HepG2 (cell line): ENCODE data around the gene C2. TPM values are rescaled to one million over a fixed set of nuclear protein-coding genes. Genes with fewer than 3 reads are reported as not detected.
A peak's percentile ranks its signal among the peaks of the same experiment; 100 is the strongest.

Experiments
- ATAC-seq: fragments of 200-7000 bp; cut with Tn5 transposase; 3 replicates; pipeline ENCODE4 v1.9.1; 2020; ENCODE audit warnings: mild to moderate bottlenecking, moderate library complexity
- BruUV-seq: library from RNA; stranded (reverse); fragments of 400-500 nt; replicated peaks from 2 replicates; lab custom pipeline; 2021; lab: Mats Ljungman, UMichigan
- CTCF ChIA-PET: fragments of 300-600 bp; formaldehyde crosslinking; extraction: SDS; loops from one replicate; lab custom pipeline; 2021; ENCODE audit warnings: low total read pairs, inconsistent platforms, low intra/inter-chr PET ratio; lab: Yijun Ruan, JAX
- POLR2A ChIA-PET: fragments of 350-600 bp; sonication (Branson Sonifier 250); formaldehyde crosslinking; loops from one replicate; lab custom pipeline; 2020; ENCODE audit warnings: antibody characterized with exemption, inconsistent platforms; lab: Yijun Ruan, JAX
- DNase-seq: peaks from one replicate; pipeline ENCODE4 v3.0.0-alpha.2; 2015; ENCODE audit warnings: low spot score
- FAIRE-seq: peaks from 3 replicates; lab custom pipeline; 2011; peaks lifted over from hg19 to GRCh38; lab: Jason Lieb, UNC
- H2AFZ ChIP-seq: one replicate; pipeline ENCODE4 v1.6.1; 2011; ENCODE audit warnings: low read length, inconsistent platforms
- H3K27ac ChIP-seq: fragments of 300-600 bp; 3 replicates; pipeline ENCODE4 v1.8.0; 2011; ENCODE audit warnings: mixed run types, mild to moderate bottlenecking, mixed read lengths, low read length, inconsistent platforms; ENCODE audit not compliant: insufficient read depth; ENCODE audit errors: extremely low read length
- H3K27me3 ChIP-seq, 2 experiments: fragments of 200-600 bp in 1 of 2; 2 replicates in 1 of 2; 3 replicates in 1 of 2; pipeline versions ENCODE4 v1.6.0 to v1.8.0; 2011; ENCODE audit warnings: low read length in 2 of 2, mild to moderate bottlenecking in 2 of 2, moderate library complexity in 2 of 2, inconsistent platforms in 1 of 2; ENCODE audit not compliant: insufficient read depth in 2 of 2, control insufficient read depth in 1 of 2
- H3K36me3 ChIP-seq, 2 experiments: fragments of 200-600 bp in 1 of 2; replicated peaks in 1 of 2; 2 replicates in 1 of 2; 3 replicates in 1 of 2; pipeline versions ENCODE4 v1.5.1 to v1.8.0; 2011; ENCODE audit warnings: low read length in 2 of 2, inconsistent platforms in 1 of 2; ENCODE audit not compliant: insufficient read depth in 2 of 2, control insufficient read depth in 1 of 2
- H3K4me1 ChIP-seq: 2 replicates; pipeline ENCODE4 v1.5.1; 2012; ENCODE audit warnings: low read length, inconsistent platforms; ENCODE audit not compliant: insufficient read depth
- H3K4me2 ChIP-seq: 2 replicates; pipeline ENCODE4 v1.6.0; 2011; ENCODE audit warnings: low read depth, low read length, inconsistent platforms
- H3K4me3 ChIP-seq, 3 experiments: fragments of 200-600 bp in 1 of 3; sonication (generic), shearing (Covaris generic) in 1 of 3; replicated peaks in 1 of 3; 2 replicates each; pipeline ENCODE4 v1.5.1; 2011 to 2016; ENCODE audit warnings: low read length in 3 of 3, inconsistent platforms in 2 of 3, low read depth in 2 of 3, mild to moderate bottlenecking in 2 of 3, control low read depth in 1 of 3, mixed read lengths in 1 of 3; ENCODE audit not compliant: insufficient read depth in 1 of 3
- H3K79me2 ChIP-seq: one replicate; pipeline ENCODE4 v1.6.1; 2011; ENCODE audit warnings: low read length, inconsistent platforms; ENCODE audit not compliant: insufficient read depth
- H3K9ac ChIP-seq: 2 replicates; pipeline ENCODE4 v1.6.0; 2011; ENCODE audit warnings: mild to moderate bottlenecking, low read depth, low read length, inconsistent platforms; ENCODE audit not compliant: insufficient read depth
- H3K9me3 ChIP-seq: 2 replicates; pipeline ENCODE4 v1.5.1; 2012; ENCODE audit warnings: mild to moderate bottlenecking, low read length
- H4K20me1 ChIP-seq: 2 replicates; pipeline ENCODE4 v1.6.0; 2011; ENCODE audit warnings: inconsistent platforms, mild to moderate bottlenecking, low read length, moderate library complexity; ENCODE audit not compliant: insufficient read depth
- EP300 ChIP-seq, 3 experiments: sonication (generic) in 1 of 3; formaldehyde crosslinking in 1 of 3; IDR thresholded peaks; 2 replicates each; pipeline versions ENCODE4 v1.5.1 to v1.6.1; 2011 to 2020; ENCODE audit warnings: low read depth in 2 of 3, low read length in 2 of 3, borderline replicate concordance in 1 of 3, improper control_type of control experiment in 1 of 3, mild to moderate bottlenecking in 1 of 3, missing genetic modification reagents in 1 of 3, moderate library complexity in 1 of 3
- FOXK2 ChIP-seq: fragments of 450-650 bp; IDR thresholded peaks from 2 replicates; pipeline ENCODE4 v1.6.1; 2016
- MAF1 ChIP-seq: sonication (generic); formaldehyde crosslinking; IDR thresholded peaks from 2 replicates; pipeline ENCODE4 v1.5.0; 2020; ENCODE audit warnings: missing genetic modification reagents, borderline replicate concordance
- MXD4 ChIP-seq: IDR thresholded peaks from 2 replicates; pipeline ENCODE4 v1.6.1; 2016; ENCODE audit warnings: mild to moderate bottlenecking, missing biosample characterization, missing genetic modification reagents
- NCOA1 ChIP-seq: sonication (generic); formaldehyde crosslinking; IDR thresholded peaks from 2 replicates; pipeline ENCODE4 v1.9.0; 2021; ENCODE audit warnings: missing genetic modification reagents
- NFIB ChIP-seq: sonication (generic); formaldehyde crosslinking; IDR thresholded peaks from 2 replicates; pipeline ENCODE4 v1.9.0; 2021; ENCODE audit warnings: missing genetic modification reagents, mild to moderate bottlenecking, borderline replicate concordance
- NPAS2 ChIP-seq: sonication (generic); formaldehyde crosslinking; IDR thresholded peaks from 2 replicates; pipeline ENCODE4 v1.8.0; 2022; ENCODE audit warnings: mild to moderate bottlenecking, missing genetic modification reagents, borderline replicate concordance
- PAX8 ChIP-seq: sonication (generic); formaldehyde crosslinking; IDR thresholded peaks from 2 replicates; pipeline ENCODE4 v1.8.0; 2022; ENCODE audit warnings: mild to moderate bottlenecking, missing genetic modification reagents, borderline replicate concordance
- ZNF263 ChIP-seq: sonication (generic); formaldehyde crosslinking; IDR thresholded peaks from 2 replicates; pipeline ENCODE4 v1.4.0; 2020; ENCODE audit warnings: missing genetic modification reagents
- ZNF382 ChIP-seq: sonication (generic); formaldehyde crosslinking; IDR thresholded peaks from 2 replicates; pipeline ENCODE4 v1.5.0; 2020; ENCODE audit warnings: missing genetic modification reagents, mild to moderate bottlenecking, borderline replicate concordance
- ZNF468 ChIP-seq: sonication (generic); formaldehyde crosslinking; IDR thresholded peaks from 2 replicates; pipeline ENCODE4 v1.8.0; 2022; ENCODE audit warnings: mild to moderate bottlenecking, moderate library complexity, missing genetic modification reagents
- ZNF563 ChIP-seq: sonication (generic); formaldehyde crosslinking; IDR thresholded peaks from 2 replicates; pipeline ENCODE4 v1.8.0; 2022; ENCODE audit warnings: mild to moderate bottlenecking, moderate library complexity, missing genetic modification reagents
- ZNF879 ChIP-seq: sonication (generic); formaldehyde crosslinking; IDR thresholded peaks from 2 replicates; pipeline ENCODE4 v1.8.1; 2023; ENCODE audit warnings: missing genetic modification reagents
- WGBS: methylation state at CpG from one replicate; pipeline ENCODE4 v1.1.6; 2017; ENCODE audit warnings: low lambda C conversion rate; 5-methylcytosine and 5-hydroxymethylcytosine counted together
- in situ Hi-C: cut with HindIII; loops from 2 replicates; pipeline ENCODE4 v1.10.0; 2017; ENCODE audit warnings: low pct_unique_long_range_greater_than_20kb; ENCODE audit not compliant: extremely low pct_ligation_motif_present
- intact Hi-C: fragments of 100-400 bp; cut with micrococcal nuclease; formaldehyde crosslinking; loops from one replicate; pipeline ENCODE4 v1.10.0; 2022; ENCODE audit not compliant: unreplicated experiment
- polyA plus RNA-seq, 8 experiments: library from polyadenylated mRNA; depleted of rRNA in 3 of 8; stranded (reverse) in 7 of 8; unstranded in 1 of 8; fragments of >200 nt; fragmentation: Illumina TruSeq in 4 of 8; extraction: Trizol in 4 of 8; gene quantifications; 2 replicates each; pipeline versions ENCODE4 v1.2.1 to v1.2.3, GENCODE V29; 2011 to 2016; ENCODE audit warnings: low read depth in 4 of 8, missing spikeins in 1 of 8, mixed read lengths in 1 of 8; ENCODE audit not compliant: insufficient read depth in 1 of 8
- total RNA-seq, 5 experiments: library from RNA; depleted of rRNA; stranded (reverse); fragments of >200 nt; fragmentation: Illumina TruSeq; extraction: Trizol; gene quantifications; 2 replicates each; pipeline ENCODE4 v1.2.3, GENCODE V29; 2016; ENCODE audit warnings: low read depth in 1 of 5
- TF ChIP-seq, protein P1 (sequence below): sonication (generic); formaldehyde crosslinking; IDR thresholded peaks from 2 replicates; pipeline ENCODE4 v1.4.0; 2020; ENCODE audit warnings: missing genetic modification reagents
- TF ChIP-seq, protein P2 (sequence below), 2 experiments: sonication (generic) in 1 of 2; formaldehyde crosslinking in 1 of 2; IDR thresholded peaks; 2 replicates each; pipeline versions ENCODE4 v1.6.1 to v1.9.0; 2014 to 2022; ENCODE audit warnings: antibody characterized with exemption in 1 of 2, borderline replicate concordance in 1 of 2, inconsistent platforms in 1 of 2, low read depth in 1 of 2, missing genetic modification reagents in 1 of 2

Gene C2
- total and polyA plus RNA-seq, 2 of the 13 experiments (the other 11 are each of a cell fraction or from before 2014, with no cell fraction given) = 165 to 307 TPM

DNA sequence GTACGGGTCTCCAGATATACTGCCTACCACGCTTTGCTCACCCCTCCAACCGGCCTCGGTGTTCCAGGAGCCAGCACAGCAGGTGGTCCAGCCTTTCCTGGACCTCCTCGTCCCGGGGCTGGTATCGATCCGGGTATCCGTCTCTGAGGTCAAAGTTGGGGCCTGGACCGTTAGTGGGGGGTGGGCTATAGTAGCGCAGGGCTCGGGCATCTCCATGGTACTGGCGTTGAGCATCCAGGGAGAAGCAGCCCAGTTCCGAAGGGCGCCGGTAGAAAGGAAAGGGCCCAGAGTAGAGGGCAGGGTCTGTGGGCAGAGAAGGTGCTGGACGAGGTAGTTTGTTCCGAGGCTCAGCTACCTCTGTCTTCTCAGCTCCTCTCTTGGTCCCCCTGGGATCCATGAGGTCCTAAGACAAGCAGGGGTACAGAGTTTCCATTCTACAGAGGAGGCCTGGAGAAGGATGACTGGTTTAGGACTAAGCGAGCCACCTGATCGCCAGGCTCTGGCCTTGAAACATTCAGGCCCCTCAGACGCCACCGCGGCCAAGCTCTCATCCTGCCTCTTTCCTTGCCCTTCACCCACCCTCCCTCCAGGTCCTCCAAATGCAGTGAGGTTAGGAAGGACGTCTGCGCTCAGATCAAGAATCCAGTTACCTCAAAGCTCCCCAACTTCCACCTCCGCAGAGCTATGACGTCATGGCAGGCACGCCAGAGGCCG, 43.9 kb downstream of the C2 start:
- H3K9me3 ChIP-seq = no peaks in the 10 kb centered on the region
- DNase-seq (no peak), ATAC-seq (peak; percentile 6), FAIRE-seq (peak; percentile 8)
- peak overlapping the region; percentile 88 for H3K9ac ChIP-seq
- H2AFZ ChIP-seq = no peak overlapping the region
- peak overlapping the region; percentile 86 for H3K27ac ChIP-seq
- 41% methylated on average over 29 of the region's 29 CpGs for WGBS
- H3K36me3 ChIP-seq = peaks cover 26 to 41% of the 10 kb centered on the region in 2 experiments
- in situ Hi-C loops = no loop called here
- CTCF ChIA-PET = no interaction called here
- peaks cover 32% of the 10 kb centered on the region for H3K4me1 ChIP-seq
- POLR2A ChIA-PET = interaction anchor here (0.8 to 6.1 kb wide), 15 partner anchors 9 to 319 kb away, joined by 3 to 142 read pairs (median 8); partner anchors contain the start of genes BAG6, C2, CFB and EHMT2
- BruUV-seq = TSS peak; percentile 84
- no peaks in the 10 kb centered on the region for H4K20me1 ChIP-seq
- H3K4me2 ChIP-seq = peak overlapping the region; percentile 99
- H3K27me3 ChIP-seq = no peaks in the 10 kb centered on the region; a peak in 1 of 5 replicates
- intact Hi-C loops = no loop called here
- peaks cover 21% of the 10 kb centered on the region for H3K79me2 ChIP-seq
- H3K4me3 ChIP-seq = peak overlapping the region; percentile 73 to 94 (median 90)
- TF ChIP-seq ZNF563 (CRISPR knock-in tag) = no peak
- TF ChIP-seq, protein P1, sequence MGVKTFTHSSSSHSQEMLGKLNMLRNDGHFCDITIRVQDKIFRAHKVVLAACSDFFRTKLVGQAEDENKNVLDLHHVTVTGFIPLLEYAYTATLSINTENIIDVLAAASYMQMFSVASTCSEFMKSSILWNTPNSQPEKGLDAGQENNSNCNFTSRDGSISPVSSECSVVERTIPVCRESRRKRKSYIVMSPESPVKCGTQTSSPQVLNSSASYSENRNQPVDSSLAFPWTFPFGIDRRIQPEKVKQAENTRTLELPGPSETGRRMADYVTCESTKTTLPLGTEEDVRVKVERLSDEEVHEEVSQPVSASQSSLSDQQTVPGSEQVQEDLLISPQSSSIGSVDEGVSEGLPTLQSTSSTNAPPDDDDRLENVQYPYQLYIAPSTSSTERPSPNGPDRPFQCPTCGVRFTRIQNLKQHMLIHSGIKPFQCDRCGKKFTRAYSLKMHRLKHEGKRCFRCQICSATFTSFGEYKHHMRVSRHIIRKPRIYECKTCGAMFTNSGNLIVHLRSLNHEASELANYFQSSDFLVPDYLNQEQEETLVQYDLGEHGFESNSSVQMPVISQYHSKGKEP (CRISPR knock-in tag) = no peak
- TF ChIP-seq NCOA1 (CRISPR knock-in tag) = no peak; the same call in 1 of the 2 replicates
- no peak for TF ChIP-seq NPAS2 (CRISPR knock-in tag)
- 0 out of 2 replicates have a peak, but pooled peaks have one; percentile 62 for TF ChIP-seq ZNF468 (CRISPR knock-in tag)
- no peak for TF ChIP-seq MXD4 (CRISPR knock-in tag)
- no peak for TF ChIP-seq MAF1 (CRISPR knock-in tag)
- TF ChIP-seq, protein P2, sequence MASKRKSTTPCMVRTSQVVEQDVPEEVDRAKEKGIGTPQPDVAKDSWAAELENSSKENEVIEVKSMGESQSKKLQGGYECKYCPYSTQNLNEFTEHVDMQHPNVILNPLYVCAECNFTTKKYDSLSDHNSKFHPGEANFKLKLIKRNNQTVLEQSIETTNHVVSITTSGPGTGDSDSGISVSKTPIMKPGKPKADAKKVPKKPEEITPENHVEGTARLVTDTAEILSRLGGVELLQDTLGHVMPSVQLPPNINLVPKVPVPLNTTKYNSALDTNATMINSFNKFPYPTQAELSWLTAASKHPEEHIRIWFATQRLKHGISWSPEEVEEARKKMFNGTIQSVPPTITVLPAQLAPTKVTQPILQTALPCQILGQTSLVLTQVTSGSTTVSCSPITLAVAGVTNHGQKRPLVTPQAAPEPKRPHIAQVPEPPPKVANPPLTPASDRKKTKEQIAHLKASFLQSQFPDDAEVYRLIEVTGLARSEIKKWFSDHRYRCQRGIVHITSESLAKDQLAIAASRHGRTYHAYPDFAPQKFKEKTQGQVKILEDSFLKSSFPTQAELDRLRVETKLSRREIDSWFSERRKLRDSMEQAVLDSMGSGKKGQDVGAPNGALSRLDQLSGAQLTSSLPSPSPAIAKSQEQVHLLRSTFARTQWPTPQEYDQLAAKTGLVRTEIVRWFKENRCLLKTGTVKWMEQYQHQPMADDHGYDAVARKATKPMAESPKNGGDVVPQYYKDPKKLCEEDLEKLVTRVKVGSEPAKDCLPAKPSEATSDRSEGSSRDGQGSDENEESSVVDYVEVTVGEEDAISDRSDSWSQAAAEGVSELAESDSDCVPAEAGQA (IDR thresholded peaks at IDR 0.05; ENCODE audit: low read depth) = no peak
- TF ChIP-seq, protein P2 (CRISPR knock-in tag; IDR thresholded peaks at IDR 0.05; ENCODE audit: borderline replicate concordance) = 0 out of 2 replicates have a peak, but pooled peaks have one; percentile 28
- TF ChIP-seq PAX8 (CRISPR knock-in tag) = 0 out of 2 replicates have a peak, but pooled peaks have one; percentile 5
- no peak for TF ChIP-seq FOXK2
- TF ChIP-seq ZNF263 (CRISPR knock-in tag) = no peak
- TF ChIP-seq NFIB (CRISPR knock-in tag) = no peak
- no peak for TF ChIP-seq ZNF382 (CRISPR knock-in tag)
- no peak; the same call in 1 of the 2 replicates for TF ChIP-seq ZNF879 (CRISPR knock-in tag)
- no peak for TF ChIP-seq EP300 (IDR thresholded peaks at IDR 0.05; ENCODE audit: low read depth in 2 of 2, low read length in 2 of 2)
- 0 out of 2 replicates have a peak, but pooled peaks have one; percentile 9 for TF ChIP-seq EP300 (CRISPR knock-in tag; IDR thresholded peaks at IDR 0.05; ENCODE audit: borderline replicate concordance)
